ENCODE data around the gene FADS3. TPM values are rescaled to one million over a fixed set of nuclear protein-coding genes. Genes with fewer than 3 reads are reported as not detected.

FADS3 gene
- total RNA-seq, 4 donors from 2014 or later = 135 to 327 (median 205) TPM

- Histone ChIP-seq H3K27ac (no peak overlapping the region), H3K36me3 (no peaks in the 10 kb centered on the region), H3K4me3 (no peak overlapping the region), H3K4me1 (peaks cover 0 to 21% (median 16%) of the 10 kb centered on the region in 4 donors), H3K9me3 (no peaks in the 10 kb centered on the region), H3K27me3 (no peaks in the 10 kb centered on the region)
- 100% methylated on average over 1 of the region's 1 CpG for WGBS, 2 donors
- TF ChIP-seq CTCF (IDR thresholded peaks at IDR 0.05) (no peak), POLR2A (IDR thresholded peaks at IDR 0.05) (no peak), EP300 (IDR thresholded peaks at IDR 0.05) (no peak)
- DNase-seq (ENCODE audit: low spot score in 2 of 2) = no peak
Observed at GRCh38 chr11:61927501-61927900, 36.2 kb upstream of the FADS3 start.

GRCh38 chr11:61926235-61926634 lies 34.9 kb upstream of the FADS3 start:
- TF ChIP-seq POLR2A (IDR thresholded peaks at IDR 0.05) (no peak), EP300 (IDR thresholded peaks at IDR 0.05) (no peak), CTCF (IDR thresholded peaks at IDR 0.05) (no peak)
- no peaks in the 10 kb centered on the region for H3K9me3 ChIP-seq
- H3K4me3 ChIP-seq = no peak overlapping the region
- H3K27me3 ChIP-seq = no peaks in the 10 kb centered on the region
- H3K4me1 ChIP-seq = peaks cover 0 to 34% (median 18%) of the 10 kb centered on the region in 4 donors
- H3K27ac ChIP-seq = no peak overlapping the region
- H3K36me3 ChIP-seq = no peaks in the 10 kb centered on the region
- no peak for DNase-seq (ENCODE audit: low spot score in 2 of 2)
- WGBS, 2 donors = 88 to 100% methylated on average over 3 of the region's 3 CpGs

- H3K36me3 ChIP-seq = no peaks in the 10 kb centered on the region
- H3K27ac ChIP-seq = no peak overlapping the region
- H3K27me3 ChIP-seq = no peaks in the 10 kb centered on the region
- H3K4me1 ChIP-seq = peaks cover 0 to 39% (median 18%) of the 10 kb centered on the region in 4 donors
- no peak for DNase-seq (ENCODE audit: low spot score in 2 of 2)
- H3K9me3 ChIP-seq = no peaks in the 10 kb centered on the region
- no peak for TF ChIP-seq POLR2A (IDR thresholded peaks at IDR 0.05)
- no peak overlapping the region for H3K4me3 ChIP-seq
- 73 to 74% methylated on average over 2 of the region's 2 CpGs for WGBS, 2 donors
Observed at GRCh38 chr11:61925736-61926135, 34.4 kb upstream of the FADS3 start.

- H3K4me1 ChIP-seq = peaks cover 0 to 50% (median 22%) of the 10 kb centered on the region in 4 donors
- no peaks in the 10 kb centered on the region for H3K9me3 ChIP-seq
- no peak overlapping the region for H3K4me3 ChIP-seq
- no peaks in the 10 kb centered on the region for H3K27me3 ChIP-seq
- peak overlapping the region; percentile 58 to 95 (median 88) for H3K27ac ChIP-seq
- DNase-seq (ENCODE audit: low spot score in 2 of 2) = no peak
- H3K36me3 ChIP-seq = no peaks in the 10 kb centered on the region
- 41 to 45% methylated on average over 6 of the region's 6 CpGs for WGBS, 2 donors
- no peak for TF ChIP-seq POLR2A (IDR thresholded peaks at IDR 0.05)
- TF ChIP-seq EP300 (IDR thresholded peaks at IDR 0.05) = no peak
- TF ChIP-seq CTCF (IDR thresholded peaks at IDR 0.05) = no peak
Observed at GRCh38 chr11:61924064-61924455, 32.7 kb upstream of the FADS3 start.

- Histone ChIP-seq H3K27ac (peak overlapping the region; percentile 58 to 95 (median 88)), H3K4me1 (peaks cover 0 to 57% (median 23%) of the 10 kb centered on the region in 4 donors), H3K9me3 (no peaks in the 10 kb centered on the region), H3K4me3 (no peak overlapping the region), H3K36me3 (no peaks in the 10 kb centered on the region), H3K27me3 (no peaks in the 10 kb centered on the region)
- TF ChIP-seq CTCF (IDR thresholded peaks at IDR 0.05) = peak in 1 of 5 experiments; percentile 7
- TF ChIP-seq EP300 (IDR thresholded peaks at IDR 0.05) = peak in 1 of 2 donors; percentile 72
- peak in 1 of 2 donors; percentile 7 for TF ChIP-seq POLR2A (IDR thresholded peaks at IDR 0.05)
- 46 to 48% methylated on average over 15 to 18 of the region's 18 CpGs for WGBS, 2 donors
- DNase-seq (ENCODE audit: low spot score in 2 of 2) = peak; percentile 79 to 85
Observed at GRCh38 chr11:61923166-61924063, 32.1 kb upstream of the FADS3 start.

All from tibial nerve (tissue), 4 donors.